A549 (cell line): ENCODE data around the gene GRID1.

Source experiments
- EP300 ChIP-seq, 2 experiments: fragments of >200 bp; sonication (Bioruptor Twin); formaldehyde crosslinking; IDR thresholded peaks; 2 replicates in 1 of 2; 3 replicates in 1 of 2; pipeline ENCODE4 v1.6.1; 2016 to 2017
- ESRRA ChIP-seq: fragments of 150-350 bp; IDR thresholded peaks from 2 replicates; pipeline ENCODE4 v1.6.1; 2014; ENCODE audit warnings: mild to moderate bottlenecking, low read length, borderline replicate concordance
- HOXA7 ChIP-seq: fragments of 250-450 bp; sonication (Bioruptor Pico); IDR thresholded peaks from 2 replicates; pipeline ENCODE4 v1.5.0; 2020; ENCODE audit warnings: mild to moderate bottlenecking, moderate library complexity
- JUN ChIP-seq, 2 experiments: fragments of >200 bp; sonication (Bioruptor Twin); formaldehyde crosslinking; IDR thresholded peaks; 2 replicates in 1 of 2; 3 replicates in 1 of 2; pipeline ENCODE4 v1.6.1; 2016 to 2017
- MAFK ChIP-seq: fragments of 450-650 bp; IDR thresholded peaks from 2 replicates; pipeline ENCODE4 v1.6.1; 2014; ENCODE audit not compliant: partially characterized antibody
- MAZ ChIP-seq: fragments of 150-350 bp; IDR thresholded peaks from 2 replicates; pipeline ENCODE4 v1.6.1; 2014; ENCODE audit warnings: antibody characterized with exemption, low read depth, low read length, borderline replicate concordance
- POLR2A ChIP-seq: IDR thresholded peaks from 2 replicates; pipeline ENCODE4 v1.6.1; 2012; ENCODE audit warnings: mild to moderate bottlenecking, low read length
- RCOR1 ChIP-seq: fragments of 150-350 bp; IDR thresholded peaks from 2 replicates; pipeline ENCODE4 v1.6.1; 2014; ENCODE audit warnings: antibody characterized with exemption, low read length, low read depth
- REST ChIP-seq: fragments of 200-600 bp; sonication (generic); IDR thresholded peaks from 2 replicates; pipeline ENCODE4 v1.6.1; 2016; ENCODE audit warnings: antibody characterized with exemption, mild to moderate bottlenecking, moderate library complexity
- TF ChIP-seq, protein P1 (sequence below): fragments of >200 bp; sonication (Bioruptor Twin); formaldehyde crosslinking; IDR thresholded peaks from 3 replicates; pipeline ENCODE4 v1.5.1; 2016

DNA sequence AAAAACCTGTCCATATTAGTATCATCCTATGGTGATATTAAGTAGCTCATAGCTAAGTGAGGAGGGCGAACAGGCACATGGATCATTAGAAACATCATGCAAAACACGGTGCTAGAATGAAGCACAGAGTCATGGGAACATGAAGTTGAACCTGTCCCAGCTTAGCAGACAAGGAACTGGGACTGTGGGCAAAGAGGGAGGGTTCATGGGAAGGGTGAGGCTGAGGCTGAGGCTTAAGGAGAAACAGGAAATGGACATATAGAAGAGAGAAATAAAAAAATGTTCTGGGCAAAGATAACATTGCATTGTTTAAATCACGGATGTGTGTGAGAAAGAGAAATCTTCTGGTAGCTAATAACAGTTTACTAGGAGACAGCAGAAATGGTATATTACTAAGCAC lies 708.1 kb downstream of the GRID1 start:
- TF ChIP-seq, protein P1, sequence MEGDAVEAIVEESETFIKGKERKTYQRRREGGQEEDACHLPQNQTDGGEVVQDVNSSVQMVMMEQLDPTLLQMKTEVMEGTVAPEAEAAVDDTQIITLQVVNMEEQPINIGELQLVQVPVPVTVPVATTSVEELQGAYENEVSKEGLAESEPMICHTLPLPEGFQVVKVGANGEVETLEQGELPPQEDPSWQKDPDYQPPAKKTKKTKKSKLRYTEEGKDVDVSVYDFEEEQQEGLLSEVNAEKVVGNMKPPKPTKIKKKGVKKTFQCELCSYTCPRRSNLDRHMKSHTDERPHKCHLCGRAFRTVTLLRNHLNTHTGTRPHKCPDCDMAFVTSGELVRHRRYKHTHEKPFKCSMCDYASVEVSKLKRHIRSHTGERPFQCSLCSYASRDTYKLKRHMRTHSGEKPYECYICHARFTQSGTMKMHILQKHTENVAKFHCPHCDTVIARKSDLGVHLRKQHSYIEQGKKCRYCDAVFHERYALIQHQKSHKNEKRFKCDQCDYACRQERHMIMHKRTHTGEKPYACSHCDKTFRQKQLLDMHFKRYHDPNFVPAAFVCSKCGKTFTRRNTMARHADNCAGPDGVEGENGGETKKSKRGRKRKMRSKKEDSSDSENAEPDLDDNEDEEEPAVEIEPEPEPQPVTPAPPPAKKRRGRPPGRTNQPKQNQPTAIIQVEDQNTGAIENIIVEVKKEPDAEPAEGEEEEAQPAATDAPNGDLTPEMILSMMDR = no peak
- no peak for TF ChIP-seq MAFK
- TF ChIP-seq MAZ = no peak
- TF ChIP-seq JUN (IDR thresholded peaks at IDR 0.05) = no peak
- TF ChIP-seq POLR2A = no peak
- no peak for TF ChIP-seq REST
- no peak for TF ChIP-seq RCOR1
- TF ChIP-seq HOXA7 = no peak
- TF ChIP-seq EP300 (IDR thresholded peaks at IDR 0.05) = no peak
- TF ChIP-seq ESRRA = no peak
